ENCODE results near the gene HS6ST3.

HS6ST3 gene

DNA sequence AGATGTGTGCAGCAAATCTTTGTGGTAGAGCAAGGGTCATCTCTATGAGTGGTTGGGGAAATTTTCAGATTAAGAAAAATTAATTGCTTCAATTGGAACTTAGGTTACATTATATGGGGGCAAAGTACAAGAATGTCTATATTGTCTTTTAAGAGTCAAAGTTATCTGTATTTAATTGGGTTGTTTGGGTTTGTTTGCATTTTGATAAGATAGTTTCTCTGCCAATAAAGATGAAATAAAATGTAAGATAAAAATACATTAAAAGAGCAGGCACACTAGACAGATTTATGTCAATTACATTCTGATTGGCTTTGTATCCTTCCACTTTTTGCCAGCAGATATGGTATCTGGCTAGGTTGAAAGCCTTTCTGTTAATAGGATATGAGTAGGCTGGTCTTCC, 587.1 kb downstream of the HS6ST3 start:
- FAIRE-seq: no peak

- no peak for FAIRE-seq
Observed at GRCh38 chr13:96678801-96679200, 588.9 kb downstream of the HS6ST3 start.

DNA sequence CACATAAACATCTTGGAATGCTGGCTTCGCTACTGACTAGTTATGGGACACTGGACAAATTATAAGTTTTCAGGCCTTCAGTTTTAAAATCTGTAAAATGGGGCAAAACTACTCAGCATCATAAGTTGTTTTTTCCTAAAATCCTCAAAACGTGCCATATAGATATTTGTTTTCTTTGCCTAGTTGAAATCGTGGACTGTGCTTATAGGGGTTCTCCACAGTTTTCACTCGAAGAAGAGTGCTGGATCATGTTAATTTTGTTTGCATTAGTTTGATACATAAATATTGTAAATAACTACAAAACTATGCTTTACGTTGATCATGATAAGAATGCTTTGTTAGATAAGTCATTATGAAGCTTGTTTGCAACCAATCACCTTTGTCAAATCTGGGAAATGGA, 591.0 kb downstream of the HS6ST3 start:
- no peak for FAIRE-seq

DNA sequence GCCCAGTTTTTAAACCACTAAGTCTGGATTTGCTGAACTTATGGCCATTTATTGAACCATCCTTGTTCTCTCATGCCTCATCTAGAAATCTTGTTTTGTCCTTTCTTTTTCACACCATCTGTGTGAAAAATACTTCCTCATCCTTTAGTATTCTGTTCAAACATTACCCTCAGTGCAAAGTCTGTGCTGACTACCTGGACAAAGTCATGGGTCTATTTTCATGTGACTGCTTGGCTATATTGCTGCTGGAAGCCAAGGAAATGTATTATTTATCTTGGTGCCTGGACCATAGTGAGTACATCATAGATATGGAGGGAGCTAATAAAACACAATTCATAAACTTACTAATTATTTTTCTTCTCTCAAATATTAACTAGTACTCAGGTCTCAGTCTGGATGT, 591.9 kb downstream of the HS6ST3 start:
- FAIRE-seq: no peak

DNA sequence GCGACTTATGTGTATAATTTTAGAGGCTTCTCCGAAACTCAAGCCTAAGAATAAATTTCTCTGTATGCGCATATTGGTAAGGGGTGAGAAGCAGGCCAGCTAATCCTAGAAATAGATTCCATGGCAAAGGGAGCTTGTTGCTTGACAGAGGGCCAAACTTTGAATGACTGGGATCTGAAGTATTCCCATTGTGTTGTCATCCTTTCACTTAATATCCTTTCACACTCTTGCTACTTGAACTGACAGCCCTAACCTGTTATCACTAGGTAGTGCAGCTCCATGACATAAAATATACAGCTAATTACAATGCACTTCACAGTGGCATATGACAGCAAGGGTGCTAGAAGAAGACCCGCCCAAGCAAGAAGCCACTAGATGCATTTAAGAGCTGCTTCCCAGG, 594.6 kb downstream of the HS6ST3 start:
- FAIRE-seq: no peak

DNA sequence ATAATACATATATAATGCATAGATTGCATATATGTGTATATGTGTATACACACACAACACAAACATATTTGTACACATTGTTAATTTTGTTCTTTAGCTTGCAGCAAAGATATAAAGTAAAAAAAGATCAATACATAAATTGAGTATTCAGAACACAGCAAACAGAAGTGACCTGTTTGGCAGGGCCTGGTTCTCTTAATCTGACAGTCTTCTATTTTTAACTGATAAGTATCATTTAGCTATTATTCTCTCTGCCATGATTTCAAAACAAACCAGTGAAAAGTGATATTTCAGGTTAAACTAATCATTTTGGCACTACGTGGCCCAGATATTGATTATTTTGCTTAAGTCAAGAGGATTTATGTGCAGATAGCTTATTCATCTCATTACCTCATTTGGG, 595.0 kb downstream of the HS6ST3 start:
- FAIRE-seq: no peak

DNA sequence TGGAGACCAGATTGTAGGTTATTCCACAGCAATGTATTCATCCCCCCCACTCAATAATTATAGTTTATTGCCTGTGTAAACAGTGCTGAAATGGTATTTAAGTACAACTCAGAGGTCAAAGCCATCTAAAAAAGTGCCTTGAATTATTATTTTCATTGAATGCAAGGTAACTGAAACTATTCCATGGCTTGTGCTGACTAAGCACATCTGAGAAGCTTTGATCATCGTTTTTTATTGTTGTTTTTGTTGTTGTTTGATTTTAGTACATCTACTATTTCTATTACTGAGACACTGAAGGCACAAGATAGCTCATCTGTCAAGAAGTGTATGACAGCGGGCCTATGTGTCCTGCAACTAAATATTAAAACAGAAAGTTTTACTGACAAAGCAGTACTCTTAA, 596.4 kb downstream of the HS6ST3 start:
- FAIRE-seq: no peak

DNA sequence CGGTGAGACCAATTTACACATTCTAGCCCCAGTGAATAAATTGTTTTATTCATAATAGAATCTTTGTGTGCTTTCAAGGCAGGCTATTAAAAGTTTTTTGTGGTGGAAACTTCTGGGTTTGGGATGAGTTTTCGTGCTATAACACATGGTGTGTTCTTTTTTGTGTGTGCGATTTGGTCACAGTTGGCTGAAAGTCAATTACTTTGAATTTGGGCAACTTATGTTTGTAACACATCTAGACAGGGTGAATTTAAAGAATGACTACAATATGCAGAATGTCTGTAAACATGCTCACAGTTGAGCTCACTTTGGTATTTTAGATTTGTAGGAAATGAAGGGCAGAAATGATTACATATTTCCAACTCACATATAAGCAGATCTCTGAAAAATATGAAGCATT, 597.3 kb downstream of the HS6ST3 start:
- no peak for FAIRE-seq

DNA sequence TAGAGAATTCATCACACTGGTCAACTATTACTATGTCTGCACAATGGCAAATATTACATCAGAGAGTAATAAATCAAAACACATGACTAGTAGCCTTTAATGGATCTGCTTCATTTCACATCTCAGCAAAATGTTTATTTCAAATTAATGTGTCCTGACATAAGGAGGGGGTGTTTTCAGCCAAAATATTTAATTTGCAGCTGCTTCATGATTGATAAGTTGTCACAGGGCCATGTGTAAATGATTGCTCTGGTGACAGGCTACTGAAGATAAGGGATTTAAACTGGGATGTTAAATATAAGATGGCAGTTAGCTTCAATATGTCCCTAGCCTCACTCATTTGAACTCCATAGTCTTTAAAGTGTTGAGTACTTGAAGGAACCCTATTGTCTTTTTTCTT, 601.1 kb downstream of the HS6ST3 start:
- no peak for FAIRE-seq

- no peak for FAIRE-seq
Observed at GRCh38 chr13:96696389-96696900, 606.5 kb downstream of the HS6ST3 start.

GRCh38 chr13:96700657-96701056, 610.8 kb downstream of the HS6ST3 start:
- FAIRE-seq: no peak

DNA sequence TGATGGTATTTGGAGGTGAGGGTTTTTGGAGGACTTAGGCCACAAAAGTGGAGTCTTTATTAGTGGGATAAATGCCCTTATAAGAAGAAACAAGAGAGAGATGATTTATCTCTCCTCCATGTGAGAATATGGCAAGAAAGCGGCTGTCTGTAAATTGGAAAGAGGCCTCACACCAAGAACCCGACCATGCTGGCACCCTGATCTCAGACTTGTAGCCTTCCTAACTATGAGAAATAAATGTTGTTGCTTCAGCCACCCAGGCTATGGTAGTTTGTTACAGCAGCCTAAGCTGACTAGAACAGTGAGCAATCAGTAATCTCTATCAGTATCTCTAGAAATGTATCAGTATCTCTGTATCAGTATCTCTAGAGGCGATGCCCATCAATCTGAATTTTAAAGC, 617.2 kb downstream of the HS6ST3 start:
- FAIRE-seq: no peak

- no peak for FAIRE-seq
Observed at GRCh38 chr13:96710166-96710862, 620.4 kb downstream of the HS6ST3 start.

GRCh38 chr13:96720446-96720845, 630.5 kb downstream of the HS6ST3 start:
- FAIRE-seq: no peak

DNA sequence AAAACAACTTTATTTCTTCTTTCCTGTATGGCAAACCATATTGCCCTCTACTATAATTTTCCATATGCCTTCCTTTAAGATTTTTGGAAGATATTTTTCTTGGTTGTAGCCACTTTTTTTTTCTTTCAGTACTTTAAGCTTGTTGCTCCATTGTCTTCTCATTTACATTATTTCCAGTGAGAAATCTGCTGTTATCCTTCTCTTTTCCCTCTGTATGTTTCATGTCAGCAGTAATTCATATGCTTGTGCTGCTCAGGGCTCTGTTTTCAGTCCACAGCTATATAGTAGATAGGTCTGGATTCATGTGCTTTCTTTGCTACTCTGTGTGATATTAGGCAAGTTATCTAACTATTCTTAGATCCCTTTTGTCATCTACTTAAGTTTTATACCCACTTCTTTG, 636.7 kb downstream of the HS6ST3 start:
- no peak for FAIRE-seq

DNA sequence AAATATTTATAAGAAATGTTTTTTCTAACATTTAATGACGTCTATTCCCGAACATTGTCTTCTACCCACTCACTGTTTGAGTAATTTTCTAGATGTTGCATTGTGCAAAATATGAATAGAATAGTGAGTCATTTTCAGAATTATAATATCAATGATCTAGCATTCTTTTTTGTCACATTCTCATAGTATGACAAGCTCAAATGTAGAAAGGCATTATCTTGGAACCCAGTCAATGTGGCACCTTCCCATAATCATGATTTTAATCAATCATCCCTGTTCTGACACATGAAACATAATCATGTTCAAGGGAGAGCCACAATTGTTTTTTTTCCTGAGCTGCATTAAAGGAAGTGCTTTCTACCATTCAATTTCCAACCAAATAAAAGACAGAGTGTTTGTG, 638.6 kb downstream of the HS6ST3 start:
- FAIRE-seq: no peak

GRCh38 chr13:96730676-96731075, 640.8 kb downstream of the HS6ST3 start:
- FAIRE-seq: no peak

DNA sequence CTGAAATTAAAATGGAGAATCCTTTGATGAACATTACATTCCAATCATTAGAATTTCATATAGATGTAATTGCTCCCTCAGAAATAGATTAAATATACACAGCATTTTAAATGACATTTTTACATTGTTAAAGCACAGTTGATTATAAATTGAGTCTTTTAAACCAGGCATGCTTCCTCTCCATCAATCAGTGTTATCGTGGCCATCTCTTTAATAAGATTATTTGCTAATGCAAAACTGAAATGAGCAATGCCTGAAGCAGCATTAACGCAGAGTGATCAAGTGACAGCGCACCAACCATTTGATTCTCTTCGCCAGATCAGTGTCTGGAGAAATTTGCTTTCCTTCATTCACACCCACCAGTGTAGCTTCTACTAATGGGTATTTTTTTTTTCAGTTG, 644.6 kb downstream of the HS6ST3 start:
- FAIRE-seq: no peak

- no peak for FAIRE-seq
Observed at GRCh38 chr13:96741779-96742178, 651.9 kb downstream of the HS6ST3 start.

DNA sequence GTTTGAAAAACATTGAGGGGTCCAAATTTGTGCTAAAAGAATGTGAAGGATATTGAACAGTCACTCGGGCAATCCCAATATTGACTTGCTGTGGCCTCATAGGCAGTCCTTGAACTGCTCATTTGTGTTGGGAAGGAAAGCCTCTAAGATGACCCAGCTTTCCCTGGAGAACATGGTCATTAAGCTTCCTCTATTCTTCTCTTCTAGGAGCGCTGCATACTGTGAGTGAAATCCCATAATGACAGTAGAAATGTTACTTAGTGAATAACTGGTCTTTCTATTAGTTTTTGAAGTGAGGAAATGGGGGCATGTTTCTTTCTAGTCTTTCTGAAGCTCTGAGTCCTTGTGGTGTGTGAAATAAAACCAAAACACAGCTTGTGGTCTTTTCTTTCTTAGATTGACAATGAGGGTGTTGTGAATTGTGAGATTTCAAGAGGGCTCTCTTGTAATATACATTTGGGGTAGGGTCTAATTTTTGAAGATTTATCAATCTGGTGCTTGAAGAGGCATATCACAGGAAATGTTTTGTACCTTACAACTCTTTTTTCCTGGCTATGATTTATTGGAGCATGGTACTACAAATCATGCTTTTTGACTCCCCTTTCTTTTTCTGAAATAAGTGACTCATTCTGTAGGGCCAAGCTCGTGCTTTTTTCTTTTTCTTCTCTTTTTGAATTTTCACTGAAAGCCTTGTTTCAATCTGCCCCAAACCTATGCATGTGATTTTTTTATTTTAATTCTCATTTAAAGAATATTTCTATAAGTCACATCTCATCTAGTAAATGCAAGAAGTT, 653.6 kb downstream of the HS6ST3 start:
- no peak for FAIRE-seq

DNA sequence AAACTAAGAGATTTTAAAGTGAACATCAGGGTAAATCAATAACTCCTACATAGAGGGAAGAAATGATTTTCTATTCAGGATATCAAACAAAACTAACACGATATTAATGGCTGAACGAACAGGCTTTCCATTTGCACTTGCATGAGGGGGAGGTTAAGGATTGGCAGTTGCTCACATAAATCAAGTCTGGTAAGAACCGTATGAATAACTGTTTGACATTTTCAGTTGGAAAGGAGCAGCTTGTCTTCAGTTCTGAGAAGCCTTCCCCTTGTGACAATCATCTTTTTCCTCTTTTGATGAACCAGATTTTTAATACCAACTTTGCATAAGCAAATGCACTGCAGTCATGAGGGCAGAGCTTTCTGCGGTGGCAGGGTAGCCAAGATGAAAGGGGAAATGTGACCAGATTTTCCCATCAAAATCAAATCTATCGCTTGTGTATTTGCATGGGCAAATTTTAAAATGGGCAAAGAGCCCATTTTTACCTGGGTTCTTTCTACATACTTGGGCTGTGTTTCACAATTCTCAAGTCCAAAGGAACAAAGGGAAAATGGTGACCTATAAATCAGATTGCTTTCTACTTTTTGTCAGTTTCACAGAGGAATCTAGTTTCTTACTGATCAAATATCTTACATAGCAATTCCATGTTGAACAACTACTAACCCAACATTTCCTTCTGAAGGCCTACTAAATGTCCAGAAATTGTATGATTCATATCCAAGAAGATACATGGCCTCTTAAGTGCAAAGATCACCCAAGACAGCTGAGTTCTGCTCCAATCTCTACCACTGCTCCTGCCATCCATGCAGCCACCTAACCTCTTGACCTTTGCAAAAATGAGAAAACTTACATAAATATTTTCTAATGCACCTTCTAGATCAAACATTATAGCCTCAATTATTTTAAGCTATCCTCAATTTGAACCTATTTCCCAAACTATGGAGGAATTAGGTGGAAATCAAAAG, 654.7 kb downstream of the HS6ST3 start:
- FAIRE-seq: no peak

DNA sequence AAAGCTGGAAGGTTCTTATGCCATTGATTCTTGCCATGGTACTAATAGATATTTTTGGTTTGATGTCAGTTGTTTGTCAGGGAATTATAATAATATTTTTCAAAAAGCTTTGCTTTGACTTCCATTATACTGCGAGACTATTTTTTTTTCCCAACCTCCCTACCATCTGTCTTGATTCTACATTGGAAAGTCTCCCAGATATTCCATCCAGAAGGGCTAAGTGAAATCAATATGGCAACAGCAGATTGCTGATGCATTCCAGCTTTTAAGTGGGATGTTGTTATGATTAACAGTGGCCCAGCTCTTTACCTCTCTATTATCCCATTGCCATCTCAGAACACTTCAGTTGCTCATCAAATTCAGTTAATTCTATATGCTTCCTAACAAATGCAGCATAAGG, 657.0 kb downstream of the HS6ST3 start:
- FAIRE-seq: no peak

GRCh38 chr13:96749825-96750224, 659.9 kb downstream of the HS6ST3 start:
- FAIRE-seq: no peak

Data from endometrium (tissue), 2 donors.